ENCODE results near the gene ITPK1. TPM values are rescaled to one million over a fixed set of nuclear protein-coding genes. Genes with fewer than 3 reads are reported as not detected.
A peak's percentile ranks its signal among the peaks of the same experiment; 100 is the strongest.

Gene ITPK1
- total RNA-seq, 1 experiment from 2014 or later, result 88.6 TPM

- POLR2A ChIA-PET (ENCODE audit: unreplicated experiment), result no interaction called here
- no TSS peak for BruUV-seq (replicated peaks)
Measured at GRCh38 chr14:92902191-92902590, 213.5 kb downstream of the ITPK1 start.

GRCh38 chr14:92900660-92901059 is 215.1 kb downstream of the ITPK1 start:
- CTCF ChIA-PET, result no interaction called here
- POLR2A ChIA-PET (ENCODE audit: unreplicated experiment), result no interaction called here

More at GRCh38 chr14:92902191-92902590, 213.5 kb downstream of the ITPK1 start:
- no peaks in the 10 kb centered on the region for H3K9me3 ChIP-seq (ENCODE audit: insufficient read depth, low read depth)
- H3K4me1 ChIP-seq (replicated peaks; ENCODE audit: insufficient read depth), result no peaks in the 10 kb centered on the region
- no peak overlapping the region for H3K4me3 ChIP-seq
- intact Hi-C loops (cut with micrococcal nuclease; ENCODE audit: unreplicated experiment), result no loop called here
- no peaks in the 10 kb centered on the region for H3K36me3 ChIP-seq (ENCODE audit: low read depth)
- H3K9me2 ChIP-seq (ENCODE audit: insufficient read depth), result no peaks in the 10 kb centered on the region
- H2AFZ ChIP-seq, result no peak overlapping the region
- DNase-seq, result no peak
- CTCF ChIA-PET, result no interaction called here
- H3F3A ChIP-seq (ENCODE audit: insufficient read depth, low read depth), result no peaks in the 10 kb centered on the region
- peaks cover 53% of the 10 kb centered on the region for H3K27me3 ChIP-seq (ENCODE audit: insufficient read depth, low read depth)
- no peaks in the 10 kb centered on the region for H4K20me1 ChIP-seq (ENCODE audit: insufficient read depth)
- no peaks in the 10 kb centered on the region for H3K79me2 ChIP-seq (ENCODE audit: low read depth)
- no peak overlapping the region for H3K27ac ChIP-seq
- TF ChIP-seq, protein P1, sequence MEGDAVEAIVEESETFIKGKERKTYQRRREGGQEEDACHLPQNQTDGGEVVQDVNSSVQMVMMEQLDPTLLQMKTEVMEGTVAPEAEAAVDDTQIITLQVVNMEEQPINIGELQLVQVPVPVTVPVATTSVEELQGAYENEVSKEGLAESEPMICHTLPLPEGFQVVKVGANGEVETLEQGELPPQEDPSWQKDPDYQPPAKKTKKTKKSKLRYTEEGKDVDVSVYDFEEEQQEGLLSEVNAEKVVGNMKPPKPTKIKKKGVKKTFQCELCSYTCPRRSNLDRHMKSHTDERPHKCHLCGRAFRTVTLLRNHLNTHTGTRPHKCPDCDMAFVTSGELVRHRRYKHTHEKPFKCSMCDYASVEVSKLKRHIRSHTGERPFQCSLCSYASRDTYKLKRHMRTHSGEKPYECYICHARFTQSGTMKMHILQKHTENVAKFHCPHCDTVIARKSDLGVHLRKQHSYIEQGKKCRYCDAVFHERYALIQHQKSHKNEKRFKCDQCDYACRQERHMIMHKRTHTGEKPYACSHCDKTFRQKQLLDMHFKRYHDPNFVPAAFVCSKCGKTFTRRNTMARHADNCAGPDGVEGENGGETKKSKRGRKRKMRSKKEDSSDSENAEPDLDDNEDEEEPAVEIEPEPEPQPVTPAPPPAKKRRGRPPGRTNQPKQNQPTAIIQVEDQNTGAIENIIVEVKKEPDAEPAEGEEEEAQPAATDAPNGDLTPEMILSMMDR (conservative IDR thresholded peaks at IDR 0.05), result no peak
- no peak for TF ChIP-seq EZH2 (IDR thresholded peaks at IDR 0.05; ENCODE audit: low read depth)
- H3K4me2 ChIP-seq, result no peak overlapping the region

GRCh38 chr14:92898566-92899131 is 217.1 kb downstream of the ITPK1 start:
- H3K36me3 ChIP-seq (ENCODE audit: low read depth), result no peaks in the 10 kb centered on the region
- ChIA-PET CTCF (interaction anchor here (0.5 kb wide), 1 partner anchor 286 kb away, joined by 4 read pairs; the partner anchor contains the start of genes LYSET and MOAP1), POLR2A (ENCODE audit: unreplicated experiment) (no interaction called here)
- H3K4me2 ChIP-seq, result no peak overlapping the region
- H3K4me3 ChIP-seq, result no peak overlapping the region
- H3K9me2 ChIP-seq (ENCODE audit: insufficient read depth), result no peaks in the 10 kb centered on the region
- intact Hi-C loops (cut with micrococcal nuclease; ENCODE audit: unreplicated experiment), result no loop called here
- peaks cover 39% of the 10 kb centered on the region for H3K27me3 ChIP-seq (ENCODE audit: insufficient read depth, low read depth)
- TF ChIP-seq EZH2 (IDR thresholded peaks at IDR 0.05; ENCODE audit: low read depth), result no peak
- no peaks in the 10 kb centered on the region for H3K79me2 ChIP-seq (ENCODE audit: low read depth)
- no peak overlapping the region for H2AFZ ChIP-seq
- BruUV-seq (replicated peaks), result no TSS peak
- H4K20me1 ChIP-seq (ENCODE audit: insufficient read depth), result no peaks in the 10 kb centered on the region
- no peak for DNase-seq
- no peaks in the 10 kb centered on the region for H3K9me3 ChIP-seq (ENCODE audit: insufficient read depth, low read depth)
- no peak overlapping the region for H3K27ac ChIP-seq
- no peaks in the 10 kb centered on the region for H3F3A ChIP-seq (ENCODE audit: insufficient read depth, low read depth)
- H3K4me1 ChIP-seq (replicated peaks; ENCODE audit: insufficient read depth), result no peaks in the 10 kb centered on the region

More at GRCh38 chr14:92900660-92901059, 215.1 kb downstream of the ITPK1 start:
- H3K79me2 ChIP-seq (ENCODE audit: low read depth), result no peaks in the 10 kb centered on the region
- no peaks in the 10 kb centered on the region for H4K20me1 ChIP-seq (ENCODE audit: insufficient read depth)
- H3K27ac ChIP-seq, result no peak overlapping the region
- no peaks in the 10 kb centered on the region for H3K4me1 ChIP-seq (replicated peaks; ENCODE audit: insufficient read depth)
- peak in 1 of 2 experiments; percentile 50 for DNase-seq
- H3K27me3 ChIP-seq (ENCODE audit: insufficient read depth, low read depth), result peaks cover 49% of the 10 kb centered on the region
- H3K9me3 ChIP-seq (ENCODE audit: insufficient read depth, low read depth), result no peaks in the 10 kb centered on the region
- intact Hi-C loops (cut with micrococcal nuclease; ENCODE audit: unreplicated experiment), result no loop called here
- H3K4me2 ChIP-seq, result no peak overlapping the region
- H3K9me2 ChIP-seq (ENCODE audit: insufficient read depth), result no peaks in the 10 kb centered on the region
- BruUV-seq (replicated peaks), result no TSS peak
- TF ChIP-seq, protein P1 (conservative IDR thresholded peaks at IDR 0.05), result no peak
- TF ChIP-seq EZH2 (IDR thresholded peaks at IDR 0.05; ENCODE audit: low read depth), result no peak
- no peaks in the 10 kb centered on the region for H3K36me3 ChIP-seq (ENCODE audit: low read depth)
- H3F3A ChIP-seq (ENCODE audit: insufficient read depth, low read depth), result no peaks in the 10 kb centered on the region
- H3K4me3 ChIP-seq, result no peak overlapping the region
- no peak overlapping the region for H2AFZ ChIP-seq
